IMR-90 (cell line): ENCODE measurements around the gene CLBA1.
"Not testable (repeated sequence)": the region's sequence is repeated elsewhere in the genome, so short reads cannot be mapped to it uniquely, and the experiment has no call there.

Source experiments
- BHLHE40 ChIP-seq: fragments of 150-350 bp; IDR thresholded peaks from 2 replicates; pipeline ENCODE4 v1.6.1; 2016; ENCODE audit warnings: mild to moderate bottlenecking, low read depth, low read length
- CTCF ChIP-seq: conservative IDR thresholded peaks from 2 replicates; pipeline ENCODE4 v1.5.1; 2012; ENCODE audit warnings: mild to moderate bottlenecking, low read depth, low read length, improper control_type of control experiment
- POLR2A ChIP-seq: IDR thresholded peaks from 2 replicates; pipeline ENCODE4 v1.6.1; 2012; ENCODE audit warnings: mild to moderate bottlenecking, low read depth, low read length
- RFX5 ChIP-seq: IDR thresholded peaks from 2 replicates; pipeline ENCODE4 v1.8.0; 2012; ENCODE audit warnings: low read depth, mild to moderate bottlenecking, low read length, moderate library complexity
- SMC3 ChIP-seq: fragments of 150-350 bp; IDR thresholded peaks from 2 replicates; pipeline ENCODE4 v1.6.1; 2016; ENCODE audit warnings: low read depth, mild to moderate bottlenecking, antibody characterized with exemption, low read length, moderate library complexity
- USF2 ChIP-seq: fragments of 150-350 bp; IDR thresholded peaks from 2 replicates; pipeline ENCODE4 v1.6.1; 2017; ENCODE audit warnings: mild to moderate bottlenecking, antibody characterized with exemption, low read length, low read depth

- not testable (repeated sequence) for TF ChIP-seq BHLHE40, CTCF, SMC3, POLR2A, USF2, RFX5
These were observed 46.9 kb downstream of the CLBA1 start for GRCh38 chr14:105032451-105032901.
